ENCODE data around the gene SRCIN1.

SRCIN1 gene

DNA sequence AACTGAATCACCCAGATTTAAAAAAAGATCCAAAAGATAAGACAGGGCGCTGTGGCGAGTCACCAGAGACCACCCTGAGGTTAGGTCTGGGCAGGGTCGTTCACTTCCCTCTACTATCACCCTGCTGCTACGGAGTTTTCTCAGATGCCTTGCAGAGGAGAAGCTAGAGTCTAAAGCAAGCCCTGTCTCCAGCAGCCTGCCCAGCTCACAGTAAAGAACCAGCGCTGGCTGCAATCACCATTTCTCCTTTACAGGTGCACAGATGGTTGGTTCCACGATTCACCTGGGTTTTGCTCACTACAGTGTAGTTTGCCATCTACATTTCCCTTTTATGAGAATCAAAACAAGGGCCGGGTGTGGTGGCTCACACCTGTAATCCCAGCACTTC lies 71.3 kb downstream of the SRCIN1 start:
- TF ChIP-seq GATA3 (IDR thresholded peaks at IDR 0.05; ENCODE audit: low read depth, low read length) (no peak), GATA2 (IDR thresholded peaks at IDR 0.05; ENCODE audit: low read depth, low read length) (no peak)

DNA sequence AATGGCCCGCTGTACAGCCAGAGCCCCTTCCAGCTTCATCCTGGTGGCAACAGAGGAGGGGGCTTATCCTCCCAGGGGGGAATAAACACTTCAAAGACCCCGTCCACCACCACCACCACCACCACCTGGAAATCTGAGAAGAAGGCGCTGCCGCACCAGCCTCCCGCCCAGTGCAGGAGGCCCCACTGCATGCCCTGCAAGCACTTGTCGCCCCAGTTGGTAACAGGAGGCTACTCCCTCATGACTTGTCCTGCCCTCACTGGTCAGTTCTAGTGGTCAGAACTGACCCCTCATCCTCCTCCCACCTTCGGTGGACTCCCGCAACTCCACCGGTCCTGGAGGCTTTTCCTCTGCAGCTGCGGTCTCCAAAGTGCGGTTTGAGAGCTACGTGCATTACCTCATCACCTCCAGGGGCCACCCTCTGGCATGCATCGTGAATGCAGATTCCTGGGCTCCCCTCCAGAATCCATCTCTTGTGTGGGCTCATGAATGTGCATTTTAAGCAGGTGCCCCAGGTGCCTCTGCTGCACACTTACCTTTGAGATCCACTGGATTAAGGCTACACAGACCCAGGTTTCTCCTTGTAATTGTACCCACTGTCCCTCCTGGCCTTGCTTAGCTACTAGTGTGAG lies 71.8 kb downstream of the SRCIN1 start:
- TF ChIP-seq GATA2 (IDR thresholded peaks at IDR 0.05; ENCODE audit: low read depth, low read length) (no peak), GATA3 (IDR thresholded peaks at IDR 0.05; ENCODE audit: low read depth, low read length) (no peak)

DNA sequence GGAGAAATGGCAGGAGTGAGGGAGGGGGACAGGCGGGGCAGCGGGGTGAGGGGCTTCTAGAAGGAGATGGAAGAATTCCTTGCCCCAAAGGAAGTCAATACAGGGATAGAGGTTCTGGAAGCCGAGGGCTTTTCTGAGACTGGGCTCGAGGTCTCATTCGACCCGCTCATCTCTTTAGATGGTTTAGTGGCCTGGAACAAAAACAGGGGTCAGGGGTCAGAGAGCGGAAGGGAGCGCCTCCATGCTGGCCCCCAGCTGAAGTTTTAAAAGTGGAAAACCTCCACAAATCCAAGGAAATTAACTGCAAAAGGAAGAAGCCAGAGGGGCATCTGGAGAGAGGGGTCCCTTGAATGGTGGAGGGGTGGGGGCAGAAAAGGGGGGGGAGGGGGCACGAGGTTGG lies 72.5 kb downstream of the SRCIN1 start:
- no peak for TF ChIP-seq GATA3 (IDR thresholded peaks at IDR 0.05; ENCODE audit: low read depth, low read length)
- no peak for TF ChIP-seq GATA2 (IDR thresholded peaks at IDR 0.05; ENCODE audit: low read depth, low read length)

DNA sequence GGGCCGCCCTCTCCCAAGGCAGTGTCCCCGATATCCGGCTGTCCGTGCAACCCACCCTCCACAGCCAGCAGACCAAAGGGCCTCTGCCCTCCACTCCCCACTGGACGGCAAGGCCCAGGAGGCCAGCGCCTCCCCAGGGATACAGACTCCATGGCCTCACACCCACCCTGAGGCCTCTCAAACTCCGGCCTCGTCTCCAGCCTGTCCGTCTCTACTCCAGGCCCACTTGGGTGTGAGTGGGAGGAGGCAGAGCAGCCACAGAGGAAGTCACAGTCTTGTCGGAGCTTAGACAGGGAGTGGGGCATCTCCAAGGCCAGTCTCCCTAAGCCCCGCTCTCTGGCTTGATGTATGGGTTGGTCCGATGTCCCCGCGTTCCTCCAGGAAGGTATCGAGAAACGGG lies 73.3 kb downstream of the SRCIN1 start:
- no peak for TF ChIP-seq GATA2 (IDR thresholded peaks at IDR 0.05; ENCODE audit: low read depth, low read length)
- no peak for TF ChIP-seq GATA3 (IDR thresholded peaks at IDR 0.05; ENCODE audit: low read depth, low read length)

DNA sequence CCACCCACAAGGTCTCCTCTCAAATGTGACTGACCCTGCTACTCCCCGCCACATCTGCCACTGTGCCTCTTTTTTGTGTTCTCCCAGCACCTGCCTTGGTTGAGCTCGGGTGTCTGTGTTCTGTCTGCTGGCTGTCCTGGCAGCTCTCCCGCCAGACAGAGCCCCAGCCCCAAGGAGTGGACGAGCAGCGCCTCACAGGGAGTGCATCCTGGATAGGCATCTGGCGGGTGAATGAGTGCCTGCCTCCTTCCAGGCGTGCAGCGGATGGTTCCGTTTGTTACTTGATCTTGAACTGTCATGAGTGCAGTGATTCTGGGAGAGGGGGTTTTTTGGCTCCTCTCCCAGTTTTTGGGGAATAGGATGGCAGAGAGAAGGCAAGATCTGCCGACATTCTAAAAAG lies 77.6 kb downstream of the SRCIN1 start:
- TF ChIP-seq GATA2 (IDR thresholded peaks at IDR 0.05; ENCODE audit: low read depth, low read length) = peak; percentile 25; the same call in 1 of the 2 replicates

DNA sequence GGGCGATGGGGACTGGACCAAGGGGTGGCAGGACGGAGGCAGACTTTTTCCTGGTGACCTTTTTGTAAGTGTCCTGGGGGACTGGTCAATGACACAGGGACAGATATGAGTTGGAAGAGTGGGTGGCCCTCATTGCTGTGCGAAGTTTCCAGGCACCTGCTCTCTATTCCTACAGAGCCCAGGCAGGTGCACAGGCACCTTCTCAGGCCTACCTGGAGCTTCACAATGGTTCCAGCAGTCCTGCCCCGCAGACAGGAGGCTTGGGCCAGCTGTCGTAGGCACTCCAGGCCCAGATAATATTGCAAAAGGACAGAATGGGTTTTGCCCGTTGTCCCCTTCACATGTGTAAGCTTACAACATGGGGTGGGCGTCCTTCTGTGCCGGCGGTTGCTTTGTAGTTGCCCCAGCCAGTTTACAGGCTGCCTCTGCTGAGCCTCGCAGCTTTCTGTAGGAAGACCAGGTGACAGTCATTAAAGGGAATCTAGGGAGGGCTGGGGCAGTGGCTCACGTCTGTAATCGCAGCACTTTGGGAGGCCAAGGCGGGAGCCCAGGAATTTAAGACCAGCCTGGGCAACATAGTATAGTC lies 93.2 kb downstream of the SRCIN1 start:
- TF ChIP-seq GATA2 (IDR thresholded peaks at IDR 0.05; ENCODE audit: low read depth, low read length) (no peak), GATA3 (IDR thresholded peaks at IDR 0.05; ENCODE audit: low read depth, low read length) (no peak)

DNA sequence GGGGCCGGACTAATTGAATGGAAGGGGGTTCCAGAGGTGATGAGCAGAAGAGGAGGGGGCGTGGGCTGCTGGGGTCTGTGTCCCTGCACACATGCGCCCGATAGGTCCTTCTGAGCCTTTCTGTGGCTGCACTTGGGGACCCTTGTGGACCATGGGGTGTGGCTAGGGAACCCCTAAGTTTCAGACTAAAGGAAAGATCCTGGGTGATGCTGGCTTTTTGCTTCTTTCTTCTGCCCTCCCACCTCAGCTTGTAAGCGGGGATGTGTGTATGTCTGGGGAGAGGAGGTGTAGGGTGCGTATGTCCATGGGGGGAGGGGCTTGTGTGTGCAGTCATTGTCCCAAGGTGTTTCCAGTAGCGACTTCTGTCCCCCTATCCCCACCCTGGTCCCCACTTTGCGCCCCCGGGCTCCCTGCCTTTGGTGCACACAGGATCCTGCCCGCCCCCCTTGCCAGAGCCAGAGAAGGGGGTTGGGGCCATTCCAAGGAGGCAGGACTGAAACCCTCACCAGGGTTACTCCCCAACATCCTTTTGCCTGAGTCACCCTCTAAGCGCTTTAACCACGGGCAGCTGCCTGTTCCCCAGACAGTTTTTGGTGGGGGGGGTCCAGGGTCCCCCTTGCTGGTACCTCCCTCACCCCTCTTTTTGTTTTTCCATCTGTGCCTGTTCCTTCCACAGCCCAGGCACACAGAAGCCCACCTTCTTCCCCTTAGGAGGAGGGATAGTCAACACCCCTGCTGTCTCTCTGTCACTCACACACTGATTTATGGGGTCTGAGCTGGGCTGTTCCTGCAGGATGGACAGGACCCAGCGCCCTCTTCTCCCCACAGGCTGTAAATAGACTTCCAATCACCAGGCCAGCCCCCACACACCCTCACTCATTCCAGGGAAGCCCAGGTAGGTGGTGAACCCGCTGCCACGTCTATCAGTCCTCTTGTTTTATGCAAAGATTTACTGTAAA lies 94.3 kb downstream of the SRCIN1 start:
- TF ChIP-seq GATA3 (IDR thresholded peaks at IDR 0.05; ENCODE audit: low read depth, low read length) (no peak), GATA2 (IDR thresholded peaks at IDR 0.05; ENCODE audit: low read depth, low read length) (no peak)

DNA sequence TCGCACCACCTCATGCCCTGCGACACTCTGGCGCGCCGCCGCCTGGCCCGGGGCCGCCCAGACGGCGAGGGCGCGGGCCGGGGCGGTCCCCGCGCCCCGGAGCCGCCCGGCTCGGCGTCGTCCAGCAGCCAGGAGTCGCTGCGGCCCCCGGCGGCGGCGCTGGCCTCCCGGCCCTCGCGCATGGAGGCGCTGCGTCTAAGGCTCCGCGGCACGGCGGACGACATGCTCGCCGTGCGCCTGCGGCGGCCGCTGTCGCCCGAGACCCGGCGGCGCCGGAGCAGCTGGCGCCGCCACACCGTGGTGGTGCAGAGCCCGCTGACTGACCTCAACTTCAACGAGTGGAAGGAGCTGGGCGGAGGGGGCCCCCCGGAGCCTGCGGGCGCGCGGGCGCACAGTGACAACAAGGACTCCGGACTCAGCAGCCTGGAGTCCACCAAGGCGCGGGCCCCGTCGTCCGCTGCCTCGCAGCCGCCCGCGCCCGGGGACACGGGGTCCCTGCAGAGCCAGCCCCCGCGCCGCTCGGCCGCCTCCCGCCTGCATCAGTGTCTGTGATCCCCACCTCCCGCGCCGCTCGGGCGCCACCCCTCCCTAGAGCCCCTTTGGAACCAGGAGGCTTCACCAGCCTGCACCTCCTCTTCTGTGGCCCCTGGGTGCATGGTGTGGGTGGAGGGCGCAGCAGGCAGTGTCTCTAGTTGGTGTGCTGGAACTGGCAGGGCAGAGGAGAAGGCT lies 95.2 kb downstream of the SRCIN1 start:
- no peak for TF ChIP-seq GATA3 (IDR thresholded peaks at IDR 0.05; ENCODE audit: low read depth, low read length)
- no peak for TF ChIP-seq GATA2 (IDR thresholded peaks at IDR 0.05; ENCODE audit: low read depth, low read length)

DNA sequence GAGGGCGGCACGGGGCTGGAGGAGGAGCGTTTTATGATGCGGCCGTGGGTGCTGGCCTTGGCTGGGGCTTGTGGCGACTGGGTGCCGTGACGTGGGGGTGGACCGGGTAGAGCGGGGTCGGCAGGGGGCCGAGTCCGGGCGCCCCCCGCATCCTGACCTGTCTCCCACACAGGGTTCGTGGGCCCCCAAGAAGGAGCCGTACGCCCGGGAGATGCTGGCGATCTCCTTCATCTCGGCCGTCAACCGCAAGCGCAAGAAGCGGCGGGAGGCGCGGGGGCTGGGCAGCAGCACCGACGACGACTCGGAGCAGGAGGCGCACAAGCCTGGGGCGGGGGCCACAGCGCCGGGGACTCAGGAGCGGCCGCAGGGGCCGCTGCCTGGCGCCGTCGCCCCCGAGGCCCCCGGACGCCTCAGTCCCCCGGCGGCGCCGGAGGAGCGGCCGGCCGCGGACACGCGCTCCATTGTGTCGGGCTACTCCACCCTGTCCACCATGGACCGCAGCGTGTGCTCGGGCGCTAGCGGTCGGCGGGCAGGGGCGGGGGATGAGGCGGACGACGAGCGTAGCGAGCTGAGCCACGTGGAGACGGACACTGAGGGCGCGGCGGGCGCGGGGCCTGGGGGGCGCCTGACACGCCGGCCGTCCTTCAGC lies 95.9 kb downstream of the SRCIN1 start:
- TF ChIP-seq GATA3 (IDR thresholded peaks at IDR 0.05; ENCODE audit: low read depth, low read length) (no peak), GATA2 (IDR thresholded peaks at IDR 0.05; ENCODE audit: low read depth, low read length) (peak; percentile 5; the same call in 1 of the 2 replicates)

DNA sequence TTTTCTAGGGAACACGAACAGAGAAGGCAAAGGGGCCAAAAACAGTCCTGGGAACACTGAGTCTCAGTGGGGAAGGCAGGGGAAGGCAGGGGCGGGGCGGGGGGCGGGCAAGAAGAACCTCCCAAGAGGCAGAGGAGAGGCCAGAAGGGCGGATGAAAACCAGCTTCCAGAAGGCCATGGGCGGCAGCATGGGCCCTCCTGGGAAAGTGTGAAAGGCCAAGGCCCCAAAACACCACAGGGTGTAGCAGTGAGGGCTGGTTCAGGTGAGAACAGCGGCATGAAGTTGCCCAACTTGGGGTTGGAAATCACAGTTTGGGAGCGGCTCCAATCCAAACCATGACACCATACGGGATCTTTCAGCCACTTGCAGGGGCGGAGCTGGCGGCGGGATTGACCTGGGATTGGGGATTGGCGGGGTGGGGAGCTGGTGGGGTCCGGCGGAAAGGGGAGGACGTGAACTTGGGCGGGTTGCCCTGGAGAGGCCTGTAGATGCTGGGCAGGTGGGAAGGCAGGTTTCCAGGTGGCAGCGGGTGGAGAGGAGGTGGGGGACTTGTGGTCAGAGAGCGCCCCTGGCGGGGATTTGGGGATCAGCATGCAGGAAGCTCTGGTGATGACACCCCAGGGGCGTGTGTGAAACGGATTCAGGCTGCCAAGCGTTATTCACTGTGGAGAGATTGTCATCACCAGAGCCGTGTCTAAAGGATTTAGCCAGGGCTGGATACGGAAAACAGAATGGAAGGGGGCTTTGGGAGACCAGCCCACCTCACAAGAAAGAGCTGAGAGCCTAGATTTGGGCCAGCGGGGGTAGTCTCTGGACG lies 96.6 kb downstream of the SRCIN1 start:
- TF ChIP-seq GATA3 (IDR thresholded peaks at IDR 0.05; ENCODE audit: low read depth, low read length) = no peak
- TF ChIP-seq GATA2 (IDR thresholded peaks at IDR 0.05; ENCODE audit: low read depth, low read length) = peak; percentile 85

DNA sequence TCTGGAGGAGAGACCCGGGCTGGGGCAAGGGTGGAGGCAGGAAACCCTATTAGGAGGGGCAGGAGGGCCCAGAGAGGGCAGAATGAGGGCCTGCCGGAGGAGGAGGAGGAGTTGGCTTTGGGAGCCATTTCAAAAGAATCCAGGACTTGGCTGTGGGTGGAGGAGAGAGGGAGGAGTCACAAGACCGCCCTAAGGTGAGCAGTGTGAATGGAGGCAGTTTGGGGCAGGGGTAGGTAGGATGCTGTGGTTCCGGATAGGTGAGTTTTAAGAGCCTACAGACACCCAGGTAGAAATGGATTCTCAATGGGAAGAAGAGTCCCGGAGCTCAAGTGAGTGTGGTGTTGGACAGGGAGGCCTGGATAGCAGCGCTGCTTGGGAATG lies 97.2 kb downstream of the SRCIN1 start:
- TF ChIP-seq GATA2 (IDR thresholded peaks at IDR 0.05; ENCODE audit: low read depth, low read length) = no peak
- TF ChIP-seq GATA3 (IDR thresholded peaks at IDR 0.05; ENCODE audit: low read depth, low read length) = no peak

DNA sequence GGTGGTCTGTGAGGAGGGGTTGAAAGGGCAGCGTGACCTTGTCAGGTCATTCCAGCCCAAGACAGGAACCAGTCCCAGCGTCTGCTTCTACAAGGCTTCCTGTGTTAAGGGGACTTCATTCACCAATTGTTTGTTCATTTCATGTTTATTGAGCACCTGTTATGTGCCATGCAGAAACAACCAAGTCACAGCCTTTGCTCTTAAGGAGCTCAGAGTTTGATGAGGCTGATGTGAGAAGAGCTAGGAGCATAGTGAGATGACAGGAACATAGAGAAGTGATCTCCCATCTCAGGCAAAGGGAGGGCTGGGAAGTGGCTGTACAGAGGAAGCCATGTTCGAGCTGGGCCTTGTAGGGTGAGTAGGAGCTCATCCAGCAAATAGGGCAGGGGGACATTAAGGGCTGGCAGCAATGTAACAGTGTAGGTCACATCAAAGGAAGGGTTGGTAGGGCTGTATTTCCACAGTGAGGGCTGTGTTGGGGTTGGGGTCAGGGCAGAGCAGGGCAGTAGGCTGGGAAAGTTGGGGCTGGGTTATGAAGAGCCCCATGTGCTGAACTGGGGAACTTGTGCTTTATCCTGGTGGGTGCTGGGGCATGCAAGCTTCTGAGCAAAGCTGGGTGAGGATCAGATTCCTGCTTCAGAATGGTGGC lies 97.7 kb downstream of the SRCIN1 start:
- no peak for TF ChIP-seq GATA3 (IDR thresholded peaks at IDR 0.05; ENCODE audit: low read depth, low read length)
- TF ChIP-seq GATA2 (IDR thresholded peaks at IDR 0.05; ENCODE audit: low read depth, low read length) = no peak

All from SH-SY5Y (cell line).